DOHH2 (cell line): Measurements from ENCODE around the gene GJC1.

Experiments
- CTCF ChIP-seq: fragments of 200-600 bp; sonication (generic); IDR thresholded peaks from one replicate; pipeline ENCODE4 v1.5.1; 2014; ENCODE audit warnings: antibody characterized with exemption, mild to moderate bottlenecking, low read depth, low read length; ENCODE audit not compliant: poor library complexity, severe bottlenecking
- EZH2phosphoT487 ChIP-seq: fragments of 200-600 bp; sonication (generic); IDR thresholded peaks from 2 replicates; pipeline ENCODE4 v1.6.1; 2017; ENCODE audit warnings: borderline replicate concordance, mild to moderate bottlenecking, antibody characterized with exemption, low read length, moderate library complexity, mixed read lengths

- TF ChIP-seq CTCF (no peak), EZH2phosphoT487 (no peak)
These were observed 34.7 kb downstream of the GJC1 start for GRCh38 chr17:44795421-44795820.
